ENCODE data around the gene CFAP299.

The CFAP299 gene

GRCh38 chr4:80963051-80963450 is 627.5 kb downstream of the CFAP299 start:
- DNase-seq: no peak

- no peak for DNase-seq
Observed at GRCh38 chr4:80967346-80967745, 631.8 kb downstream of the CFAP299 start.

- DNase-seq: no peak
Observed at GRCh38 chr4:80980239-80980638, 644.7 kb downstream of the CFAP299 start.

- DNase-seq: no peak
Observed at GRCh38 chr4:80986011-80986410, 650.5 kb downstream of the CFAP299 start.

GRCh38 chr4:80989921-80990544 is 654.5 kb downstream of the CFAP299 start:
- peak; percentile 3 for DNase-seq

- DNase-seq: no peak
Observed at GRCh38 chr4:80990851-80991250, 655.3 kb downstream of the CFAP299 start.

GRCh38 chr4:80999943-81000342 is 664.4 kb downstream of the CFAP299 start:
- DNase-seq: no peak

- no peak for DNase-seq
Observed at GRCh38 chr4:81003597-81004111, 668.1 kb downstream of the CFAP299 start.

- no peak for DNase-seq
Observed at GRCh38 chr4:81007417-81007816, 671.9 kb downstream of the CFAP299 start.

Measured in NCI-H2081 treated with DMSO at 0.1 percent for 48 hours (cell line).